Activated CD8-positive, alpha-beta T cell treated with anti-CD3 and anti-CD28 coated beads, Interleukin-2, amount 10 ng/mL, durations not matched to agents 7 days and 5 days (primary cell): ENCODE data around the gene FGFR4. TPM values are rescaled to one million over a fixed set of nuclear protein-coding genes. Genes with fewer than 3 reads are reported as not detected.

Experiments
- ATAC-seq: fragments of 150-1000 bp; cut with Tn5 transposase; one replicate; pipeline ENCODE4 v1.10.0; 2021; ENCODE audit warnings: moderate library complexity
- CTCF ChIA-PET: fragments of 350-600 bp; sonication (Branson Sonifier 250); formaldehyde crosslinking; loops from one replicate; lab custom pipeline; 2021; ENCODE audit warnings: antibody characterized with exemption; lab: Charles Lee
- POLR2A ChIA-PET: fragments of 350-600 bp; sonication (Branson Sonifier 250); formaldehyde crosslinking; loops from one replicate; lab custom pipeline; 2021; ENCODE audit warnings: antibody characterized with exemption; lab: Charles Lee
- DNase-seq: peaks from one replicate; pipeline ENCODE4 v3.0.0-alpha.2; 2020
- H3K27ac Mint-ChIP-seq: one replicate; pipeline ENCODE4 v1.8.0; 2021; ENCODE audit warnings: mild to moderate bottlenecking, mixed read lengths
- H3K27me3 Mint-ChIP-seq: one replicate; pipeline ENCODE4 v1.8.0; 2021; ENCODE audit warnings: low read depth, mixed read lengths
- H3K36me3 Mint-ChIP-seq: one replicate; pipeline ENCODE4 v1.8.0; 2021; ENCODE audit warnings: low read depth, mixed read lengths
- H3K4me1 Mint-ChIP-seq: one replicate; pipeline ENCODE4 v1.8.0; 2021; ENCODE audit warnings: low read depth, mixed read lengths
- H3K4me3 Mint-ChIP-seq: one replicate; pipeline ENCODE4 v1.8.0; 2021; ENCODE audit warnings: mild to moderate bottlenecking, mixed read lengths
- H3K9me3 Mint-ChIP-seq: one replicate; pipeline ENCODE4 v1.8.0; 2022; ENCODE audit warnings: mixed read lengths; ENCODE audit not compliant: insufficient read depth
- total RNA-seq, 2 experiments: library from RNA; stranded (reverse); gene quantifications; one replicate each; pipeline ENCODE4 v1.2.3, GENCODE V29; 2021

Gene FGFR4
- total RNA-seq, 2 experiments from 2014 or later = 0.53 to 1.9 TPM

DNA sequence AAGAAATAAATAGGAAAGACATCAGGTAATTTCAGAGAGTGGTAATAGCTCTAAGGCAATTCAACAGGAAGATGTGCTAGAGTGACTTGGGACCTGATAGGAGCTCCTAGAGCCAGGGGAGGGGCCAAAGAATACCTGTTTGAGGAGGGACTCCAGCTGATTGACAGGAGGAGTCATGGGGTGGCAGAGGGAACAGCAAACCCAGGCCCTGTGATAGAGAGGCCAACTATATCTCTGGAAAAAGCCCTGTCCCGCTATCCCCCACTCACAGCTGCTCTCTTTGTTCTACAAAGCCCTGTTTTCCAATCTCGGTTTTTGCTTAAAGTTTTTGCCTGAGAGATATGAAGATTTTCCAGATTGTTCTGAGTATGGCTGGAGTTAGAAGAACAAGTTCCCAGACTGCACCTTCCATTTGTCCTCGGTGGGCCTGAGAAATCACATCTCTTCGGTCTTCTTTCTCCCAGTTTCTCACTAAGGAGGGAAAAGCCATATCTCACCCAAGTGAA, 37.8 kb downstream of the FGFR4 start:
- Mint-ChIP-seq H3K4me3 (no peak overlapping the region), H3K9me3 (no peaks in the 10 kb centered on the region), H3K27ac (no peak overlapping the region), H3K27me3 (peaks cover 3% of the 10 kb centered on the region), H3K36me3 (no peaks in the 10 kb centered on the region), H3K4me1 (peaks cover 22% of the 10 kb centered on the region)
- POLR2A ChIA-PET = interaction anchor here (0.8 kb wide), 1 partner anchor 172 kb away, joined by 3 read pairs; no protein-coding TSS in a partner anchor
- DNase-seq (no peak), ATAC-seq (no peak)
- CTCF ChIA-PET = interaction anchor here (1.0 to 1.3 kb wide), 4 partner anchors 10 to 185 kb away, joined by 3 to 9 read pairs (median 4); no protein-coding TSS in a partner anchor

DNA sequence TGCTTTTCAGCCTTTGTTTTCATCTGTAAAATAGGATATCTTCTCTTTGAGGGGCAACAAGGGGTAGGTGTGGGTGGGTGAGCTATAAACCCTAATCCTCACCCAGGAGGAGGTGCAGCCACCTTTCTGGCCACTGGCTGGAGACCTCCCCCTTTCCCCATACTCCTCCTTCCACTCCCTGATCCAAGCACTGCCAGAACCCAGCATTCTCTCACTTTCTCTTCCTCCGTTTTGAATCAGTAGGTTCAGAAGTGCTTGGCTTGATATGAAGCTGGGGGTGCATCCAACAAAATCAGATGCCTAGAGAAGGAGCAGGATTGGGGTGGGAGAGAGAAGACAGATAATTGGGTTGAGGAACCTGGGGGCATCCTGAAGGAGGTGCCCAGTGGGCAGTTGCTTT, 40.1 kb downstream of the FGFR4 start:
- Mint-ChIP-seq H3K4me1 (peaks cover 32% of the 10 kb centered on the region), H3K27me3 (peaks cover 3% of the 10 kb centered on the region), H3K9me3 (no peaks in the 10 kb centered on the region), H3K36me3 (no peaks in the 10 kb centered on the region), H3K27ac (no peak overlapping the region), H3K4me3 (no peak overlapping the region)
- ATAC-seq = no peak
- CTCF ChIA-PET = interaction anchor here (2.4 to 2.5 kb wide), 2 partner anchors 13 to 15 kb away, joined by 8 to 16 read pairs; no protein-coding TSS in a partner anchor
- no peak for DNase-seq
- POLR2A ChIA-PET = no interaction called here

DNA sequence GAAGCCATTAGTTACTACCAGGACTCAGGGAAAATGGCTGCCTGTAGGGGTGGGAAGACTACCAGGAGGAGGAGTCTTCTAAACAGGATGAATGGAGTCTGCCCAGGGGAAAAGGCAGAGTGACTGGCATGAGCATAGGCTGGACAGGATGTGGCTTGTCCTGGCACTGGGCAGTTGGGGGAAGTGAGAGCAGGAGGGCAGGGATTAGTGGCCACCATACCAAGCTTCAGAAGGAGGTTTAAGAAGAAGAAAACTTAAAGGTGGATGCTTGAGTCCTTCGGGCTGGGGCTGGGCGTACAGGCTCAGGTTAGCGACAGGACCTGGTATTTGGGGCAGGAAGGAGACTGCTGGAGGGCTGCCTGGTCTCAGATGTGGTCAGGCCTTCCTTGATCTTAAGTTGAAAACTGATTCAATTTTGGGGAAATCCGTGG, 41.9 kb downstream of the FGFR4 start:
- CTCF ChIA-PET = interaction anchor here (1.0 to 2.5 kb wide), 5 partner anchors 11 to 262 kb away, joined by 4 to 21 read pairs (median 6); no protein-coding TSS in a partner anchor
- H3K36me3 Mint-ChIP-seq = no peaks in the 10 kb centered on the region
- ATAC-seq (no peak), DNase-seq (peak; percentile 31)
- H3K27ac Mint-ChIP-seq = peak overlapping the region; percentile 68
- H3K27me3 Mint-ChIP-seq = no peaks in the 10 kb centered on the region
- H3K9me3 Mint-ChIP-seq = no peaks in the 10 kb centered on the region
- H3K4me1 Mint-ChIP-seq = peaks cover 32% of the 10 kb centered on the region
- POLR2A ChIA-PET = no interaction called here
- H3K4me3 Mint-ChIP-seq = peak overlapping the region; percentile 30

DNA sequence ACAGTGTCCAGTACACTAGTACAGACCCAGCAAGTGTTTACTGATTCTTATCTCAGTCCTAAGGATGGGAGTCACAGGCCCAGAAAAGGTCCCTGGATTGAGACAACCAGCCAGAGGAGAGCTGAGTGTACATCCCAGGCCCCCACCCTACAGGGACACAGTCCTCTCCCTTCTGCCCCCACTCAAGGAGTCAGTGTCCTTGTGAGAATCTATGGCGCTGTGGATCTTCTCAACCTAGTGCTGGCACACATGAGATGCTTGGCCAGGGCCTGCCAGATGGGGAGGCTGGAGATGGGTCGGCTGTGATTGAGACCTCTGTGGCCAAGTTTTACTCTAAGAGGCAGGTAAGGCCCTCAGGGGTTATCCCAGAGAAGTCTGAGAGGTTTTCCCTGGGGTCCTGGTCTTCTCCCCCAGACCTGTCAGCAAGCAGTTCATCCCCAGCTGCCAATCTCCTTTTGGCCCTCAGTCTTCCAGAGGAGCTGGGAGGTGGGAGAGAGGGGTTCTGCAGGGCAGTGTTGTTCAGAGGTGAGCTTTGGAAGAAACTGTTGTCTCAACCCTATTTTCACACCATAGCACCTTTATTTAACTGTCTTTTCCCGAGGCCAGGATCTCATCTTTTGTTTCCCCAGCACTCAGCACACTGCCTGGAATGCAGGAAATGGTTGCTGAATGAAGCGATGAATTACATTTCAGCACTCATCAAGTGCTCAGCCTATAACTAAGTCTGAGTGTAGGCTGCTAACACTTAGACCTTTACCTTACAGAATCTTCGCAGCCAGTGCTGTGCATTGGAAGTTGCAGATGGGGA, 43.7 kb downstream of the FGFR4 start:
- no peak for ATAC-seq
- H3K4me1 Mint-ChIP-seq = peaks cover 36% of the 10 kb centered on the region
- no peaks in the 10 kb centered on the region for H3K27me3 Mint-ChIP-seq
- CTCF ChIA-PET = interaction anchor here (1.1 to 2.5 kb wide), 3 partner anchors 17 to 19 kb away, joined by 4 to 21 read pairs (median 5); no protein-coding TSS in a partner anchor
- peaks cover 10% of the 10 kb centered on the region for H3K36me3 Mint-ChIP-seq
- POLR2A ChIA-PET = interaction anchor here (0.9 kb wide), 1 partner anchor 10 kb away, joined by 7 read pairs; no protein-coding TSS in a partner anchor
- no peak overlapping the region for H3K27ac Mint-ChIP-seq
- DNase-seq = no peak
- H3K9me3 Mint-ChIP-seq = no peaks in the 10 kb centered on the region
- H3K4me3 Mint-ChIP-seq = no peak overlapping the region

DNA sequence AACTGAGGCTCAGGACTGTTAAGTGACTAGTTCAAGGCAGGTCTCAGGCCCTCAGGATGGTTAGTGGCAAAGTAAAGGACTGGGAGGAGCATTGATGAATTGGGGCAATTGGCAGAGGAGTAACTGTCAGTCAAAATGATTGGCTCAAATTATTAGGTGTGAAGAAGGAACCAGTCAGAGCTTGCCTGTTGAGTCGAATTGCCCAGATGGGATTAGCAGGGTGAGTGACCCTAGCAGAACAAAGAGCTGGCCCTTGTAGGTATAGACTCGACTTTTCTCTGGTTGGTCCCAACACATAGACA, 44.3 kb downstream of the FGFR4 start:
- ATAC-seq (no peak), DNase-seq (no peak)
- H3K4me3 Mint-ChIP-seq = no peak overlapping the region
- H3K4me1 Mint-ChIP-seq = peaks cover 39% of the 10 kb centered on the region
- CTCF ChIA-PET = interaction anchor here (1.0 to 1.6 kb wide), 2 partner anchors 17 to 19 kb away, joined by 4 read pairs; no protein-coding TSS in a partner anchor
- no peak overlapping the region for H3K27ac Mint-ChIP-seq
- peaks cover 13% of the 10 kb centered on the region for H3K36me3 Mint-ChIP-seq
- H3K9me3 Mint-ChIP-seq = no peaks in the 10 kb centered on the region
- no peaks in the 10 kb centered on the region for H3K27me3 Mint-ChIP-seq
- POLR2A ChIA-PET = interaction anchor here (0.9 kb wide), 1 partner anchor 10 kb away, joined by 7 read pairs; no protein-coding TSS in a partner anchor

DNA sequence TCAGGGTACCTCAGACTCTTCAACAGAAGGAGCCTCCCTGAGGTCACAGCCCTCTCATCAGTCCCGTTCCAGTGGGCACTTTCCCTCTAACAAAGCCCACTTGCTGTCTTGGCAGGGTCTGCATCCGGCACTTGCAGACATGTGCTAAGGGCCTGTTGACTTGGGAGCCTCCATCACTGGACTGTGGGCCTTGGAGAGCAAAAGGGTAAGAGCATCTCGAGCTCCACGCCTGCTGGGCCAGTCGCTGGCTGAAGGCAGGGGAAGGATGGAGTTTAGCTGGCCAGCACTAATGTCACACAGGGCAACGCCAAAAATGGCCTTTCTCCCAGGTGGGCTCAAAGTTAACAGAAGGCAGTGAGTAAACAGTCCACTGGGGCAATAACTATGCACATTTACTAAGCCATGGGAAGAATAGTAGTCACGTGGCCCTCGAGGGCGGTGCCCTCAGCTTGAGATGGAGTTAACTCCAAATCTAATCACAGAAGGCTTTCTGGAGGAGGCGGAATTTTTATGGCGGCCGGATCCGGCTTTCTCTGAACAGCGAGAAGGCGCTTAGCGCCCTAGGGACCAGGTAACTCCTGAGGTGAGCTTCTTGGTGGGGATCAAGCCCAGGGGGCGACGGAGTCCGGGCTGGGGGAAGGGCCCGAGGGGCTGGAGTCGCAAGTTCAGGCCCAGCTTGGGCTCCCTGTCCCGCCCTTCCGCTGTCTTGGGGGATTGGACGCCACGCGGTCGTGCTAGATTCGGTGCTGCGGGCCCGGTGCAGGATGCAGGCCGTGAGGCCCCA, 44.8 kb downstream of the FGFR4 start:
- CTCF ChIA-PET = interaction anchor here (1.0 to 1.6 kb wide), 2 partner anchors 18 to 20 kb away, joined by 4 read pairs; no protein-coding TSS in a partner anchor
- ATAC-seq = no peak
- peaks cover 44% of the 10 kb centered on the region for H3K4me1 Mint-ChIP-seq
- no peaks in the 10 kb centered on the region for H3K9me3 Mint-ChIP-seq
- no peak for DNase-seq
- peak overlapping the region; percentile 56 for H3K27ac Mint-ChIP-seq
- H3K4me3 Mint-ChIP-seq = peak overlapping the region; percentile 46
- POLR2A ChIA-PET = interaction anchor here (0.5 kb wide), 1 partner anchor 9 kb away, joined by 3 read pairs; no protein-coding TSS in a partner anchor
- H3K36me3 Mint-ChIP-seq = peaks cover 18% of the 10 kb centered on the region
- no peaks in the 10 kb centered on the region for H3K27me3 Mint-ChIP-seq

DNA sequence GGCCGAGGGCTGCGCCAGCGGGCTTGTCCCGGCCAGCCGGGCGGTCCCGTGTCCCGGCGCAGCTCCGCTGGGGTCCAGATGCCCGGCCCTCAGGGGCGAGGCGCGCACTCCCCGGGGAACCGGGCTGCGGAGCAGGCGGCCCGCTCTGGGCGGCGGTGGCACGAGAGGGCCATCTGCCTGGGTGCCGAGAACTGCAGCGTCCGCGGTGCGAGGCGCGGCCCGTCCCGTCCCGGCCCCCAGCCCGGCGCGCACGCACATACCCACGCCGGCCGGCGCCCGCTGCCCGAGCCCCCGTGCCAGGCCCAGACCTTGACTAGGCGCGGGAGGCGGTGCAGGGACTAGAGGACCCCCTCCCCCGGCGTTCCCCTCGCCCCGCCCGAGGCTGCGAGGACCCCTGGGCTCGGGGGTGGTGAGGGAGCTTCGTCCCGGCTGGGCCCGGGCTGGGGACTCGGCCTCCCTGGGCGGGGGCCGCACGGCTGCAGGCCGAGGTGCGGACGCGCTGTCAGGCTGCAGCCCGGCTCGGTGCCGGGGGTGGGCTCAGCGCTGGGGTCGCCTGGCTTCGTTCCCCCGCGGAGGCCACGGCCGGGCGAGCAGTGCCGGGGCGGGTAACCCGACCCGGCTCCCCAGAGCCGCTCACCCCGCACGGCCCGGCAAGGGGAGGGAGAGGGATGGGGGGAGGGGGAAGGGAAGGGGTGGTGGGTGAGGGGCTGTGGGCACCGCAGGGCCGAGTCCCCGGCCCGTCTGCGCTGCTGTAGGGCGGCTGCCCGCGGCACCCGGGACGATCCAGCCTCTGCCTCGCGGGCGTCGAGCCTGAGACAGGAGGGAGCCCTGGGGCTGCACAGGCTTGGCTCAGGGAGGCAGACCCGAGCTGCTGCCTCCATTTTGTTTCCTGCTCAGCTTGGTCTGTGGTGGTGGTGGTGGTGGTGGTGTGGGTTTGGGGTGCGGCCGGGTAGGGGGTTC, 45.7 kb downstream of the FGFR4 start:
- H3K27me3 Mint-ChIP-seq = no peaks in the 10 kb centered on the region
- CTCF ChIA-PET = interaction anchor here (1.6 to 5.2 kb wide), 2 partner anchors 19 to 21 kb away, joined by 4 to 43 read pairs; no protein-coding TSS in a partner anchor
- DNase-seq = peak; percentile 59
- H3K27ac Mint-ChIP-seq = peak overlapping the region; percentile 66
- H3K36me3 Mint-ChIP-seq = peaks cover 25% of the 10 kb centered on the region
- POLR2A ChIA-PET = interaction anchor here (0.5 to 1.4 kb wide), 4 partner anchors 8 to 167 kb away, joined by 3 to 5 read pairs (median 3); no protein-coding TSS in a partner anchor
- peaks cover 52% of the 10 kb centered on the region for H3K4me1 Mint-ChIP-seq
- H3K9me3 Mint-ChIP-seq = no peaks in the 10 kb centered on the region
- peak; percentile 34 for ATAC-seq
- peak overlapping the region; percentile 56 for H3K4me3 Mint-ChIP-seq

DNA sequence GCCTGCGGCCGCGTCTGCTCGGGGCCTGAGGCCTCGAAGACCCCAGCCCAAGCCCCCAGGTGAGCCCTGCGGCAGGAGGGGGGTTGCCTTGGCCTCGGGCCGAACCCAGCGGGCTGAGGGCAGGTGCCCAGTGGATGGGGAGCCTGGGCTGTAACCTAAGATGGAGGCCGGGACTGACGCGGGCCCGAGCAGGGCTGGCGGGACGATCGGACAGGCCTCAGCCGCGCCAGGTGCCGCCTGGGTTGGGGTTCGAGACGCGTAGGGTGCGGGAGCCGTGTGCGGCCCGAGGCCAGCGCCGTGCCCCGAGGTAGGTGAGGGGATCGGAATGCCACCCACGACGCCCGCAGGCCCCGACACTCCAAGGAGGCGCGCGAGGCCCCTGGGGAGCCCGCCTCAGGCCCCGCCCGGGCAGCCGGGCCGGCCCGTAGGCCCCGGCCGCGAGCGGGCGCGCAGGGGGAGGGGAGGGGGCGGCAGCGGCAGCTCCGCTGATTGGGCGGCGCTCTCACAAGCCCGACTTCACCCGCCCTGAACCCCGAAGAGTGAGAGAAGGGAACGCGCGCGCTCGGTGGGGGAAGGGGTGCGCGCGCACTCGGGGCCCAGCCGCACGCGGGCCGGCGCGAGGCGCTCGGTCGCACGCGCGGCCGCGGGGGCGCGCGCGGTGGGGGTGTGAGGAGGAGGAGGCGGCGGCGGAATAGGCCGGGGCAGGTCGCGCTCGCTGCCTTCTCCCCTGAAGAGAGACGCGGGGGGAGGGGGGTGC, 46.6 kb downstream of the FGFR4 start, which contains the start of gene NSD1:
TSS of gene NSD1 (plus strand) at position 678 of the 757 bp plus-strand sequence. CDS start 1,331 bp downstream, outside the sequence.
- no peaks in the 10 kb centered on the region for H3K27me3 Mint-ChIP-seq
- H3K9me3 Mint-ChIP-seq = no peaks in the 10 kb centered on the region
- H3K4me1 Mint-ChIP-seq = peaks cover 51% of the 10 kb centered on the region
- DNase-seq = peak; percentile 91
- ATAC-seq = peak; percentile 71
- CTCF ChIA-PET = interaction anchor here (1.1 to 5.2 kb wide), 2 partner anchors 20 to 175 kb away, joined by 3 to 43 read pairs; no protein-coding TSS in a partner anchor
- POLR2A ChIA-PET = interaction anchor here (0.7 to 1.4 kb wide), 4 partner anchors 18 to 166 kb away, joined by 3 to 5 read pairs (median 4); no protein-coding TSS in a partner anchor
- H3K27ac Mint-ChIP-seq = peak within 1 kb of the TSS; percentile 89
- H3K4me3 Mint-ChIP-seq = peak within 1 kb of the TSS; percentile 92
- peaks cover 31% of the 10 kb centered on the region for H3K36me3 Mint-ChIP-seq

DNA sequence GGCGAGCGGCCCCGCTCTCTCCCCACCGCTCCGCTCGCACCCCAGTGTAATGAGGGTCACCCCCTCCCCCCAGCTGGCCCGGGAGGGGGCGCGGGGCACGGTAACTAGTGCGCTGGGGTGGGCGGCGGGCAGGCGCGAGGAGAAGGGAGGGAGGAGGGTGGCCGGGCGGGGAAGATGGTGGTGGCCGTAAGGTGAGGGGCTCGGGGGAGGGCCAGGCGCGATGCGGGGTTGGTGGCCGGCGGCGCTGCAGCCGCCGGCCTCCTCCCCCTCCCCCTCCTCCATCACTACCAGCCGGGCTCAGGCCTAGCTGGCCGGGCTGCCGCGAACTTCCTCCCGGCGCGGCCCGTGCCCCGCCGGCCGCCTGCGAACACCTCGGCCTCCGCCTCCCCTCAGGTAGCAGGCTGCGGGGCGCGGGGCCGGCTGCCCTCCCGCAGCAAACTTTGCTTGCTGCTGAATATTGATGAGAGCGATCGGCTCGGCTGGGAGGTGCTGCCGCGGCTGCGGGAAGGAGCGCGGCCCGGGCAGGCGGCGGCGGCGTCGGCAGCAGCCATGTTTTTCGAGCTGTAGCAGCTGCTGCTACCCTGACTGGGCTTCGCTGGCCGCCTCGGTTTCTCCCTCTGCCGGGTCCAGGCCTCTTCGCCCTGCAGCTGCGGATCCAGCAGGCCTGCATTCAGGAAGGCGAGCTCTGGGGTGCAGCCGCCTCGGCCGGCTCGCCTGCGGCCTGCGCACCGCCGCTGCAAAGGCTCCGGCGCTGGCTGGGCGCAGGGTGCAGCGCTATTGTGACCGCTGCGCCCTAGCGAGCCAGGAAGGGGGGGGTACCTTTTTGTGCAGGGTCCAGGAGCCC, 47.4 kb downstream of the FGFR4 start:
- H3K27ac Mint-ChIP-seq = peak overlapping the region; percentile 89
- peaks cover 43% of the 10 kb centered on the region for H3K4me1 Mint-ChIP-seq
- H3K9me3 Mint-ChIP-seq = no peaks in the 10 kb centered on the region
- ATAC-seq = peak; percentile 37
- H3K4me3 Mint-ChIP-seq = peak overlapping the region; percentile 92
- POLR2A ChIA-PET = interaction anchor here (0.6 to 1.4 kb wide), 3 partner anchors 20 to 165 kb away, joined by 3 to 5 read pairs (median 3); no protein-coding TSS in a partner anchor
- DNase-seq = peak; percentile 54
- H3K36me3 Mint-ChIP-seq = peaks cover 31% of the 10 kb centered on the region
- H3K27me3 Mint-ChIP-seq = no peaks in the 10 kb centered on the region
- CTCF ChIA-PET = interaction anchor here (0.5 to 5.2 kb wide), 3 partner anchors 21 to 174 kb away, joined by 3 to 43 read pairs (median 3); no protein-coding TSS in a partner anchor
